Calu3 (cell line): ENCODE measurements around the gene DIAPH2. TPM values are rescaled to one million over a fixed set of nuclear protein-coding genes. Genes with fewer than 3 reads are reported as not detected.

Experiments
- BruUV-seq: library from RNA; stranded (reverse); fragments of 400-500 nt; replicated peaks from 2 replicates; lab custom pipeline; 2021; lab: Mats Ljungman, UMichigan
- CTCF ChIA-PET: fragments of 300-600 bp; sonication (Branson Sonifier 250); formaldehyde crosslinking; loops from one replicate; lab custom pipeline; 2022; ENCODE audit warnings: antibody characterized with exemption; lab: Charles Lee
- DNase-seq: peaks from one replicate; pipeline ENCODE4 v3.0.0; 2022
- H3K27ac Mint-ChIP-seq: one replicate; pipeline ENCODE4 v1.8.0; 2022; ENCODE audit warnings: mixed read lengths; ENCODE audit not compliant: unreplicated experiment
- H3K27me3 Mint-ChIP-seq: one replicate; pipeline ENCODE4 v1.8.0; 2022; ENCODE audit warnings: mixed read lengths; ENCODE audit not compliant: unreplicated experiment
- H3K36me3 Mint-ChIP-seq: one replicate; pipeline ENCODE4 v1.8.0; 2022; ENCODE audit warnings: mild to moderate bottlenecking, moderate library complexity, mixed read lengths; ENCODE audit not compliant: insufficient read depth, unreplicated experiment
- H3K4me1 Mint-ChIP-seq: one replicate; pipeline ENCODE4 v1.8.0; 2022; ENCODE audit warnings: mild to moderate bottlenecking, low read depth, mixed read lengths; ENCODE audit not compliant: unreplicated experiment
- H3K4me3 Mint-ChIP-seq: one replicate; pipeline ENCODE4 v1.8.0; 2022; ENCODE audit warnings: mild to moderate bottlenecking, low read depth, moderate library complexity, mixed read lengths; ENCODE audit not compliant: unreplicated experiment
- H3K9me3 Mint-ChIP-seq: one replicate; pipeline ENCODE4 v1.8.0; 2022; ENCODE audit warnings: low read depth, mixed read lengths; ENCODE audit not compliant: unreplicated experiment
- CTCF ChIP-seq: fragments of 200-600 bp; IDR thresholded peaks from one replicate; pipeline ENCODE4 v1.8.0; 2022; ENCODE audit warnings: antibody characterized with exemption; ENCODE audit not compliant: unreplicated experiment
- intact Hi-C: fragments of 100-400 bp; cut with micrococcal nuclease; formaldehyde crosslinking; loops from one replicate; pipeline ENCODE4 v1.10.0; 2022; ENCODE audit not compliant: unreplicated experiment
- total RNA-seq: library from RNA; stranded (reverse); gene quantifications from 2 replicates; pipeline ENCODE4 v1.2.3, GENCODE V29; 2022

Gene DIAPH2
- total RNA-seq, 1 experiment from 2014 or later = 24.2 TPM

DNA sequence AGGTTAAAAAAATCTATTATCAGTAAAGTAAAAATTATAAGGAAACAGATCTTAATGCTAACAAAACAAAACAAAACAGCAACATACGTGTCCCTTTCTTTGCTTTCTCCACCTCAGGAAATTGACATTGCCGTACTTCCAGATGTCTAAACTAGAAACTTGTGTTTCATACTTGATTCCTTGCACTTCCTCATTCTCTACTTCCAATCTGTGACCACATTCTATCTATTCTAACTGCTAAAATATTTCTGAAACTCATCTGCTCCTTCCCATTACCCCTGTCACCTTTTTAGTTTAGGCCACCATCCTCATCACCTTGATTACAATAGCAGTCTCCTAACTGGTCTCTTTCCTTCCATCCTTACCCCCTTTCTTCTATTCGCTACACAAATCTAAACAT lies 176.6 kb downstream of the DIAPH2 start:
- Mint-ChIP-seq H3K4me1 (no peaks in the 10 kb centered on the region), H3K4me3 (no peak overlapping the region), H3K27me3 (no peaks in the 10 kb centered on the region), H3K9me3 (no peaks in the 10 kb centered on the region), H3K36me3 (no peaks in the 10 kb centered on the region), H3K27ac (no peak overlapping the region)
- no peak for TF ChIP-seq CTCF
- intact Hi-C loops = no loop called here
- CTCF ChIA-PET = no interaction called here
- BruUV-seq = no TSS peak
- no peak for DNase-seq

GRCh38 chrX:96861661-96862060 lies 177.0 kb downstream of the DIAPH2 start:
- no peaks in the 10 kb centered on the region for H3K9me3 Mint-ChIP-seq
- intact Hi-C loops = no loop called here
- no peaks in the 10 kb centered on the region for H3K36me3 Mint-ChIP-seq
- no peaks in the 10 kb centered on the region for H3K4me1 Mint-ChIP-seq
- no peak for TF ChIP-seq CTCF
- BruUV-seq = no TSS peak
- CTCF ChIA-PET = no interaction called here
- no peak overlapping the region for H3K27ac Mint-ChIP-seq
- DNase-seq = no peak
- no peak overlapping the region for H3K4me3 Mint-ChIP-seq
- H3K27me3 Mint-ChIP-seq = no peaks in the 10 kb centered on the region

DNA sequence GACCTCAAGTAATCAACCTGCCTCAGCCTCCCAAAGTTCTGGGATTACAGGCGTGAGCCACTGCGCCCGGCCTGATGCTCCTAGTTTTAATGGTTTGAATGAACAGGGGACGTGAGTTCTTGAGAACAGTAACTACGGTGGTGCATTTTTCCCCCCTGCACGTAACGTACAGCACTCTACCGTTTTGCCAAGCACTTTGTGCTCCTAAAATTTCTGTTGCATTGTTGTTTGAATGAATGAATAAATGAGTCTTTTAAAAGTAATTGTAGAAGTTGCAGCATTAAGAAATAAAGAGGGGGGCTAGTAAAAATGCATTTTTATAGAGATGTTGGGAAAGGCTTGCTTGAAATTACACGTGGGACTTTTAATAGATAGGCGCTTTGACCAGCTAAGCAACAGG lies 199.0 kb downstream of the DIAPH2 start, which contains the start of gene RPA4:
Gene RPA4 (plus strand): TSS at position 301 of the 400 bp plus-strand sequence. CDS start 403 bp downstream, outside the sequence.
- Mint-ChIP-seq H3K27ac (no peak within 1 kb of the TSS), H3K27me3 (no peaks in the 10 kb centered on the region), H3K36me3 (no peaks in the 10 kb centered on the region), H3K4me1 (no peaks in the 10 kb centered on the region), H3K9me3 (no peaks in the 10 kb centered on the region), H3K4me3 (no peak within 1 kb of the TSS)
- CTCF ChIA-PET = no interaction called here
- intact Hi-C loops = no loop called here
- BruUV-seq = no TSS peak
- DNase-seq = no peak
- TF ChIP-seq CTCF = no peak

GRCh38 chrX:96884027-96884426 lies 199.4 kb downstream of the DIAPH2 start:
- DNase-seq = no peak
- no peaks in the 10 kb centered on the region for H3K36me3 Mint-ChIP-seq
- no peak overlapping the region for H3K27ac Mint-ChIP-seq
- no peak for TF ChIP-seq CTCF
- intact Hi-C loops = no loop called here
- BruUV-seq = no TSS peak
- H3K27me3 Mint-ChIP-seq = no peaks in the 10 kb centered on the region
- H3K4me1 Mint-ChIP-seq = no peaks in the 10 kb centered on the region
- CTCF ChIA-PET = no interaction called here
- H3K4me3 Mint-ChIP-seq = no peak overlapping the region
- no peaks in the 10 kb centered on the region for H3K9me3 Mint-ChIP-seq
